ENCODE measurements around the gene COQ8B. TPM values are rescaled to one million over a fixed set of nuclear protein-coding genes. Genes with fewer than 3 reads are reported as not detected.

The COQ8B gene
- 17.8 and 23.5 TPM in 2 replicates for total RNA-seq

GRCh38 chr19:40716482-40717324, at the start of gene COQ8B, which contains the start of gene ITPKC:
TSS of gene COQ8B (minus strand) at chr19:40716886. CDS start at chr19:40714632, 2,254 bp downstream.
TSS of gene ITPKC (plus strand) at chr19:40717112. CDS start at chr19:40717136, 24 bp downstream.

GRCh38 chr19:40750874-40751537, 34.3 kb upstream of the COQ8B start, which contains the start of gene SNRPA:
TSS of gene SNRPA (plus strand) at chr19:40751203. CDS start at chr19:40751409, 206 bp downstream.

GRCh38 chr19:40750058-40750873, 33.6 kb upstream of the COQ8B start, which contains the start of gene ACTMAP:
TSS of gene ACTMAP (minus strand) at chr19:40750477. CDS start at chr19:40749803, 674 bp downstream.

GRCh38 chr19:40690050-40690692, 26.5 kb downstream of the COQ8B start, which contains the start of gene NUMBL:
TSS of gene NUMBL (minus strand) at chr19:40690651. CDS start at chr19:40690483, 168 bp downstream.

Other genes with a start within 250 kb of the COQ8B start
- 0.06 TPM in 1 of 2 replicates, not detected in the other for gene SPTBN4, start 249.9 kb downstream of the COQ8B start, total RNA-seq
- 30.4 and 41.8 TPM in 2 replicates for gene SHKBP1, start 140.0 kb downstream of the COQ8B start, total RNA-seq
- 3.9 and 73.7 TPM in 2 replicates for gene LTBP4, start 115.5 kb downstream of the COQ8B start, total RNA-seq
- gene NUMBL, start 26.2 kb downstream of the COQ8B start, total RNA-seq = 16.2 and 23.8 TPM in 2 replicates
- 20.6 and 27.0 TPM in 2 replicates for gene ITPKC, start 226 bp upstream of the COQ8B start, total RNA-seq
- gene ACTMAP, start 33.6 kb upstream of the COQ8B start, total RNA-seq = 0.97 and 2.0 TPM in 2 replicates
- 45.4 and 59.9 TPM in 2 replicates for gene SNRPA, start 34.3 kb upstream of the COQ8B start, total RNA-seq
- 1.1 TPM in 1 of 2 replicates, not detected in the other for gene MIA, start 58.6 kb upstream of the COQ8B start, total RNA-seq
- 9.2 and 11.6 TPM in 2 replicates for gene RAB4B, start 61.4 kb upstream of the COQ8B start, total RNA-seq
- gene EGLN2, start 82.3 kb upstream of the COQ8B start, total RNA-seq = 116 and 143 TPM in 2 replicates
- gene CYP2A6, start 133.6 kb upstream of the COQ8B start, total RNA-seq = not detected in 2 replicates
- gene CYP2A7, start 165.3 kb upstream of the COQ8B start, total RNA-seq = not detected in 2 replicates